Smooth muscle cell (in vitro differentiated cells): ENCODE measurements around the gene ZNF736. TPM values are rescaled to one million over a fixed set of nuclear protein-coding genes. Genes with fewer than 3 reads are reported as not detected.
"Not testable (repeated sequence)": the region's sequence is repeated elsewhere in the genome, so short reads cannot be mapped to it uniquely, and the experiment has no call there.

Experiments
- DNase-seq: peaks from one replicate; lab custom pipeline; 2025; ENCODE audit not compliant: unreplicated experiment; lab: John Stamatoyannopoulos, UW
- H2AFZ ChIP-seq: fragments of 200-600 bp; sonication (generic); 2 replicates; pipeline ENCODE4 v1.6.0; 2016; ENCODE audit warnings: antibody characterized with exemption, low read depth, mild to moderate bottlenecking
- H3F3A ChIP-seq: fragments of 200-600 bp; sonication (generic); 2 replicates; pipeline ENCODE4 v1.6.0; 2017; ENCODE audit warnings: antibody characterized with exemption, low read depth
- H3K27ac ChIP-seq: fragments of 200-600 bp; sonication (generic); 2 replicates; pipeline ENCODE4 v1.5.1; 2016; ENCODE audit warnings: low read depth, mild to moderate bottlenecking
- H3K27me3 ChIP-seq: fragments of 200-600 bp; sonication (generic); 2 replicates; pipeline ENCODE4 v1.6.1; 2016; ENCODE audit warnings: low read depth, mild to moderate bottlenecking
- H3K36me3 ChIP-seq: fragments of 200-600 bp; sonication (generic); 2 replicates; pipeline ENCODE4 v1.5.1; 2016; ENCODE audit warnings: low read depth
- H3K4me1 ChIP-seq: fragments of 200-600 bp; sonication (generic); 2 replicates; pipeline ENCODE4 v1.5.1; 2016; ENCODE audit warnings: low read depth
- H3K4me2 ChIP-seq: fragments of 200-600 bp; sonication (generic); 2 replicates; pipeline ENCODE4 v1.6.0; 2016; ENCODE audit warnings: mild to moderate bottlenecking
- H3K4me3 ChIP-seq: fragments of 200-600 bp; sonication (generic); 2 replicates; pipeline ENCODE4 v1.5.1; 2016; ENCODE audit warnings: mild to moderate bottlenecking
- H3K79me2 ChIP-seq: fragments of 200-600 bp; sonication (generic); 2 replicates; pipeline ENCODE4 v1.6.0; 2016; ENCODE audit warnings: low read depth, mild to moderate bottlenecking
- H3K9ac ChIP-seq: fragments of 200-600 bp; sonication (generic); 2 replicates; pipeline ENCODE4 v1.6.0; 2016; ENCODE audit warnings: low read depth
- H3K9me3 ChIP-seq: fragments of 200-600 bp; sonication (generic); replicated peaks from 2 replicates; pipeline ENCODE4 v1.5.1; 2016; ENCODE audit warnings: low read depth
- H4K20me1 ChIP-seq: fragments of 200-600 bp; sonication (generic); 2 replicates; pipeline ENCODE4 v1.6.0; 2016; ENCODE audit warnings: low read depth
- WGBS: methylation state at CpG from one replicate; pipeline ENCODE4 v1.1.7; 2016; ENCODE audit warnings: low lambda C conversion rate; 5-methylcytosine and 5-hydroxymethylcytosine counted together
- polyA plus RNA-seq: library from polyadenylated mRNA; unstranded; fragments of >200 nt; fragmentation: Nextera tagmentation; extraction: Ambion mirVana; gene quantifications from 2 replicates; pipeline ENCODE4 v1.2.1, GENCODE V29; 2016
- total RNA-seq: library from RNA; depleted of rRNA; stranded (reverse); fragments of >200 nt; gene quantifications from 2 replicates; pipeline ENCODE4 v1.2.3, GENCODE V29; 2014
- TF ChIP-seq, protein P1 (sequence below): fragments of 200-600 bp; sonication (generic); IDR thresholded peaks from 2 replicates; pipeline ENCODE4 v1.5.1; 2017; ENCODE audit warnings: borderline replicate concordance, mild to moderate bottlenecking, antibody characterized with exemption; ENCODE audit not compliant: insufficient read depth, poor library complexity, severe bottlenecking

Gene ZNF736
- total and polyA plus RNA-seq, 2 experiments from 2014 or later = not detected

DNA sequence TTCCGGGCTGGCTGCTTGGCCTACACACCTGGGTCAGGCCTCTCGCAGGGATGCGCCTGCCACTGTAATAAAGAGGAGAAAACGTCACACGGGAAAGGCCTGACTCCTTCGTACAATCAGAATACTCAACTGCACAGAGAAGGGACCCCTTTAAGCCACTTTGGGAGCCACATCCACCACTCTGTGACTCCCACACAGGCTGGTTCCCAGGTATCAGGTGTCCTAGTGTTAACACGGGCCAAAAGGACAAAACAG lies 5.8 kb upstream of the ZNF736 start:
- Histone ChIP-seq H3K4me2 (no peak overlapping the region), H4K20me1 (no peaks in the 10 kb centered on the region), H3K79me2 (no peaks in the 10 kb centered on the region), H3K9me3 (no peaks in the 10 kb centered on the region), H3K36me3 (no peaks in the 10 kb centered on the region), H3K4me3 (no peak overlapping the region), H3K4me1 (no peaks in the 10 kb centered on the region), H3K27me3 (no peaks in the 10 kb centered on the region), H3K9ac (no peak overlapping the region), H3F3A (no peaks in the 10 kb centered on the region), H2AFZ (no peak overlapping the region), H3K27ac (no peak overlapping the region)
- 72% methylated on average over 7 of the region's 7 CpGs for WGBS
- TF ChIP-seq, protein P1, sequence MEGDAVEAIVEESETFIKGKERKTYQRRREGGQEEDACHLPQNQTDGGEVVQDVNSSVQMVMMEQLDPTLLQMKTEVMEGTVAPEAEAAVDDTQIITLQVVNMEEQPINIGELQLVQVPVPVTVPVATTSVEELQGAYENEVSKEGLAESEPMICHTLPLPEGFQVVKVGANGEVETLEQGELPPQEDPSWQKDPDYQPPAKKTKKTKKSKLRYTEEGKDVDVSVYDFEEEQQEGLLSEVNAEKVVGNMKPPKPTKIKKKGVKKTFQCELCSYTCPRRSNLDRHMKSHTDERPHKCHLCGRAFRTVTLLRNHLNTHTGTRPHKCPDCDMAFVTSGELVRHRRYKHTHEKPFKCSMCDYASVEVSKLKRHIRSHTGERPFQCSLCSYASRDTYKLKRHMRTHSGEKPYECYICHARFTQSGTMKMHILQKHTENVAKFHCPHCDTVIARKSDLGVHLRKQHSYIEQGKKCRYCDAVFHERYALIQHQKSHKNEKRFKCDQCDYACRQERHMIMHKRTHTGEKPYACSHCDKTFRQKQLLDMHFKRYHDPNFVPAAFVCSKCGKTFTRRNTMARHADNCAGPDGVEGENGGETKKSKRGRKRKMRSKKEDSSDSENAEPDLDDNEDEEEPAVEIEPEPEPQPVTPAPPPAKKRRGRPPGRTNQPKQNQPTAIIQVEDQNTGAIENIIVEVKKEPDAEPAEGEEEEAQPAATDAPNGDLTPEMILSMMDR = no peak
- no peak for DNase-seq

DNA sequence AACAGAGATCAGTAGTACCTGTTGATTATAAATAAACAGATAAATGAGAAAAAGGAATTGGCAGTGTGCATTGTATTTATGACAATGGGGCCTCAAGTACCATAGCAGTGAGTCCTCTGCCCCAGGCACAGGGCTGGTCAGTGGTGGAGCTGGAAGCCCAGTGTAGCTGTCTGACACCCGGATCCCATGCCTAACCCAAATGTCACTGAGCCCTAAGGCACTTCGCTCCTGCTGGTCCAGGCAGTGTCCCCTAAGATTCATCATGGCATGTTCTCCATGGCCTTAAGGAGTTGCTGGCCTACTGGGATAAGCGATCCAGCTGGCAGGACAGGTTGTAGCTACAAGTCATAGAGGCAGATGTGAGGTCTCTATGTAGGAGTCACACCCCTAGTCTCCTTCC lies 3.3 kb upstream of the ZNF736 start:
- Histone ChIP-seq H3K36me3 (no peaks in the 10 kb centered on the region), H3F3A (no peaks in the 10 kb centered on the region), H3K9ac (no peak overlapping the region), H3K9me3 (no peaks in the 10 kb centered on the region), H2AFZ (no peak overlapping the region), H3K4me1 (no peaks in the 10 kb centered on the region), H3K4me2 (no peak overlapping the region), H4K20me1 (no peaks in the 10 kb centered on the region), H3K27ac (no peak overlapping the region), H3K79me2 (no peaks in the 10 kb centered on the region), H3K4me3 (no peak overlapping the region), H3K27me3 (no peaks in the 10 kb centered on the region)
- TF ChIP-seq, protein P1 = no peak
- DNase-seq = no peak
- 68% methylated on average over 3 of the region's 3 CpGs for WGBS

DNA sequence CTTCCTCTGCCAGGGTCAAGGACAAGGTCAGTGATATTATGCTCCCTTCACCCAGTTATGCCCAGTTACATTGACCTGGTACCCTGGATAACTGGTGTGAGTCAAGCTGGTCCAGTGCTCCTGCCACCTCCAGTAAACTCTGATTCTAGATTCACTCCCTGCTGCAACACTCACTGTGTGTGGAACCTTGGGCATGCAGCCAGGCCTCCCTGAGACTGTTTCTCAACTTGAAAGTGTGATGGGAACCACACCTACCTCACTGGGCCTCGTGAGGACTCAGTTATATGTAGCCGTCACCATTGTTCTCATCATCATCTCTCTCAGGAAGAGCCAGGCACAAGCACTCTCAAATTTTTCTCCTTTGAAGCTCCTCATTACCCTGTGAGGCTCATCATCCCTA lies 935 bp upstream of the ZNF736 start:
- Histone ChIP-seq H3K4me2 (no peak overlapping the region), H3F3A (no peaks in the 10 kb centered on the region), H3K9me3 (peaks cover 5% of the 10 kb centered on the region), H3K4me3 (no peak overlapping the region), H3K36me3 (no peaks in the 10 kb centered on the region), H3K27me3 (no peaks in the 10 kb centered on the region), H2AFZ (no peak overlapping the region), H3K79me2 (no peaks in the 10 kb centered on the region), H3K27ac (no peak overlapping the region), H3K9ac (no peak overlapping the region), H3K4me1 (no peaks in the 10 kb centered on the region), H4K20me1 (no peaks in the 10 kb centered on the region)
- WGBS = 48% methylated on average over 2 of the region's 2 CpGs
- no peak for DNase-seq
- TF ChIP-seq, protein P1 = no peak

DNA sequence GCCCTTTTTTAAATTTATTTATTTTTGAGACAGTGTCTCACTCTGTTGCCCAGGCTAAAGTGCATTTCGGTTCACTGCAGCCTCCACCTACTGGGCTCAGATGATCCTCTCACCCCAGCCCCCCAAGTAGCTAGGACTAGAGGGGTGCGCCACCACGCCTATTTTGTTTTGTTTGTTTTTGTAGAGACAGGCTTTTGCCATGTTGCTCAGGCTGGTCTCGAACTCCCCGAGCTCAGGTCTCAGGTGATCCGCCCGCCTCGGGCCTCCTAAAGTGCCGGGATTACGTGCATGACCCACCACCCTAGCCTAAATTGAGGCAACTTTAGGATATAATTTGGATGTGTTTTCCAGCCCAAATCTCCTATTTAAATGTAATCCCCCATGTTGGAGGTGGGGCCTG lies 805 bp downstream of the ZNF736 start:
- H3K27ac ChIP-seq = no peak overlapping the region
- H3K9ac ChIP-seq = no peak overlapping the region

DNA sequence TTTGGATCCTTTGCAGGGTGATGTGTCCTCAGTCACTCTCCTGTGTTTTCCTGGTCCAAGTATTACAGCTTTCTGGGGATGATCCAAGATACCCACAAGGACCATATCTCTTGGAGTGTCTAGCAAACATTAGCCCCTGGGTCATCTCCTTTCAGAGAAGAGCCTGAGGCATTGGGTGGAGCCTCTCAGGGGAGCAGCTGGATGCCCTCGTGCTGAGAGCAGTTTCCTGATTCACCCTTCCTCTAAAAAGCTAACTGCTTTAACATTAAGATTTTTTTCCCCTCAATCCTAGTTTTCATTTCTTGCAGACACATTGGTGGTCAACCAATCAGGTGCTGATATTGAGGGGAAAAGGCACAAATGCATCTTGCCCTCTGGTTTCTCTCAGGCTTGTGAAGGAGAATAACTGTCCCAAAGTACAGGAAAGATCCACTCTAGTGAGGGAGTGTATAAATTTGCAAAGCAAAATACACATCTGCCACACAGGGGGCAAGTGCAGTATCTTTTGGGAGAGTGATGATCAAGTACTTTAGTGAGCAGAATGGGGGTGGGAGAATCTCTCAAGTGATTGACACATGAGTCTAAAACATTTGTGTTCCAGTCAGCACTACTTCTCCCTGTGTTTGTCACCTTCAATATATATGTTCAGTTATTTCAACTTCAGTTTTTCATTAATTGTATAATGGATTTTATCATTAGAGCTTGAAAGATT lies 2.4 kb downstream of the ZNF736 start:
- H3K79me2 ChIP-seq, H3K27ac ChIP-seq, H3F3A ChIP-seq, H3K9me3 ChIP-seq, H3K4me2 ChIP-seq, H3K36me3 ChIP-seq, H3K27me3 ChIP-seq, H2AFZ ChIP-seq, H3K4me1 ChIP-seq, H4K20me1 ChIP-seq, H3K4me3 ChIP-seq, H3K9ac ChIP-seq, DNase-seq: not testable (repeated sequence)
- WGBS = 56% methylated on average over 1 of the region's 1 CpG

More for the DNA sequence above, 805 bp downstream of the ZNF736 start:
- H4K20me1 ChIP-seq = no peaks in the 10 kb centered on the region
- TF ChIP-seq, protein P1 = no peak
- no peaks in the 10 kb centered on the region for H3F3A ChIP-seq
- no peak for DNase-seq
- H3K36me3 ChIP-seq = no peaks in the 10 kb centered on the region
- H3K79me2 ChIP-seq = no peaks in the 10 kb centered on the region
- WGBS = 90% methylated on average over 10 of the region's 10 CpGs
- no peaks in the 10 kb centered on the region for H3K27me3 ChIP-seq
- no peak overlapping the region for H2AFZ ChIP-seq
- no peak overlapping the region for H3K4me2 ChIP-seq
- H3K4me3 ChIP-seq = no peak overlapping the region
- H3K4me1 ChIP-seq = no peaks in the 10 kb centered on the region
- peaks cover 5% of the 10 kb centered on the region for H3K9me3 ChIP-seq
